GM12891 (cell line): ENCODE measurements around the gene EBF3.

Experiments
- DNase-seq: peaks from one replicate; pipeline ENCODE4 v3.0.0; 2011; ENCODE audit warnings: low spot score; ENCODE audit not compliant: insufficient read length
- FAIRE-seq: peaks from 2 replicates; lab custom pipeline; 2011; peaks lifted over from hg19 to GRCh38; lab: Jason Lieb, UNC
- PAX5 ChIP-seq: IDR thresholded peaks from 2 replicates; pipeline ENCODE4 v1.6.1; 2011; ENCODE audit warnings: low read length, moderate library complexity, mild to moderate bottlenecking; ENCODE audit not compliant: insufficient read depth, severe bottlenecking
- POLR2A ChIP-seq: IDR thresholded peaks from 2 replicates; pipeline ENCODE4 v1.6.1; 2011; ENCODE audit warnings: low read depth, low read length, control low read depth
- POLR2AphosphoS5 ChIP-seq: IDR thresholded peaks from 2 replicates; pipeline ENCODE4 v1.6.1; 2011; ENCODE audit warnings: low read depth, low read length, control low read depth
- POU2F2 ChIP-seq: IDR thresholded peaks from 2 replicates; pipeline ENCODE4 v1.6.1; 2011; ENCODE audit warnings: low read depth, mild to moderate bottlenecking, control low read depth, low read length, moderate library complexity
- SPI1 ChIP-seq: IDR thresholded peaks from 2 replicates; pipeline ENCODE4 v1.6.1; 2011; ENCODE audit warnings: low read depth, low read length, control low read depth
- TAF1 ChIP-seq: IDR thresholded peaks from 2 replicates; pipeline ENCODE4 v1.6.1; 2011; ENCODE audit warnings: low read depth, low read length, control low read depth

The EBF3 gene

GRCh38 chr10:129792864-129793263 is 171.2 kb downstream of the EBF3 start:
- FAIRE-seq = peak; percentile 69
- TF ChIP-seq SPI1 = no peak
- no peak for TF ChIP-seq POU2F2
- no peak for TF ChIP-seq TAF1
- TF ChIP-seq PAX5 = no peak
- no peak for TF ChIP-seq POLR2AphosphoS5
- no peak for TF ChIP-seq POLR2A
- DNase-seq = no peak

GRCh38 chr10:129792141-129792540 is 171.9 kb downstream of the EBF3 start:
- no peak for TF ChIP-seq POLR2AphosphoS5
- TF ChIP-seq POLR2A = no peak
- TF ChIP-seq PAX5 = no peak
- no peak for DNase-seq
- FAIRE-seq = no peak

- FAIRE-seq (no peak), DNase-seq (no peak)
- TF ChIP-seq POU2F2 = no peak
- TF ChIP-seq PAX5 = no peak
- no peak for TF ChIP-seq TAF1
- no peak for TF ChIP-seq POLR2A
- no peak for TF ChIP-seq POLR2AphosphoS5
- no peak for TF ChIP-seq SPI1
Measured at GRCh38 chr10:129790715-129791446, 173.2 kb downstream of the EBF3 start.

- FAIRE-seq = no peak
Measured at GRCh38 chr10:129788215-129788614, 175.9 kb downstream of the EBF3 start.

GRCh38 chr10:129787557-129787956 is 176.5 kb downstream of the EBF3 start:
- DNase-seq = no peak
- no peak for FAIRE-seq
- TF ChIP-seq TAF1 (no peak), POLR2A (no peak), SPI1 (no peak), POLR2AphosphoS5 (no peak), PAX5 (no peak), POU2F2 (no peak)

More at GRCh38 chr10:129788215-129788614, 175.9 kb downstream of the EBF3 start:
- TF ChIP-seq SPI1 (no peak), PAX5 (no peak), TAF1 (no peak), POLR2AphosphoS5 (no peak), POLR2A (no peak), POU2F2 (no peak)
- DNase-seq = no peak

- TF ChIP-seq POLR2AphosphoS5 (no peak), POU2F2 (no peak), POLR2A (no peak), PAX5 (no peak), SPI1 (no peak), TAF1 (no peak)
- DNase-seq (no peak), FAIRE-seq (no peak)
Measured at GRCh38 chr10:129786216-129786615, 177.9 kb downstream of the EBF3 start.

GRCh38 chr10:129785536-129785981 is 178.5 kb downstream of the EBF3 start:
- FAIRE-seq (no peak), DNase-seq (no peak)
- no peak for TF ChIP-seq POU2F2
